ENCODE data around the gene FAM83C.

The FAM83C gene

DNA sequence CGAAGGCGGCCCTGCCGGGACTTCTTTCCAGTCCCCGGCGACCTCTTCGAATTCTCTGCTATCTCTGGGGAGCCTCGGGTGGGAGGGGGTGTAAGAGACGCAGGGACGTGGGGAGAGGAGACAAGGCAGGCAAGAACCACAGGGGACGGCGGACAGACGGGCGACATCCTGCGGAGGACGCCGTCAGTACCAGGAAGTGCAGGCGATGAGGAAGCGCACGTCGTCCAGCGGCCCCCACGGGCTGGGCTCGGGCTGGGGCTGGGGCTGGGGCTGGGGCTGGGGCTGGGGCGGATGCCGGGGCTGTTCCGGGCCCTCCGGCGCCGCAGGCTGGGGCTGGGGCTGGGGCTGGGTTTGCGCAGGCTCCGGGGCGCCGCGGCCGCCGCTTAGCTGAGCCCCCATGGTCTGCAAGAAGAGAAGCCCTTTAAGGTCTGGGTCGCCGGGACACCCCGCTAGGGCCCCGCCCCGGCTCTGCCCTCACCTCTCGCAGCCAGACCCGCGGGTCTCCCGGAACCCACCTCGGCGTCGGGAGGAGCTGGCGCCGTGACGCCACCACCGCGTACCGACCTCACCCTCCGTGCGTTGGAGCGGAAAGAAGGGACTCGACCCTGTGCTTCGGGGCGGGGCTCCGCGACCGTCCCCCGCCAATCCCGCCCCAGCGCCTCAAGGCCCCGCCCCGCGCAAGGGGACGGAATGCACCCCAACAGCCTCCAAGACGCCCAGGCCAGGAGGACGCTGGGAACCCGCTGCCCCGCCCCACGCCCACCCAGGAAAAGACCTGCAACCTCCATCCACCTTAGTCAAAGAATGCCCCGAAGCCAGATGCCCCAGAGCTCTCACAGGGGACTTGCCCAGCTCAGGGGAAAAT, 14.5 kb downstream of the FAM83C start, which contains the start of gene MMP24OS:
TSS of gene MMP24OS (minus strand) at position 592 of the 865 bp plus-strand sequence. CDS start at position 399, 193 bp downstream.
- TF ChIP-seq EGR1 (IDR thresholded peaks at IDR 0.05) (no peak), TCF12 (IDR thresholded peaks at IDR 0.05; ENCODE audit: low read depth) (peak; percentile 19; the same call in 1 of the 2 replicates), ZBTB7A (IDR thresholded peaks at IDR 0.05; ENCODE audit: low read depth) (peak; percentile 90; the same call in 1 of the 2 replicates), TAF1 (IDR thresholded peaks at IDR 0.05; ENCODE audit: low read depth) (peak; percentile 57; the same call in 1 of the 2 replicates), RAD21 (IDR thresholded peaks at IDR 0.05; ENCODE audit: low read depth) (no peak), TEAD4 (IDR thresholded peaks at IDR 0.05) (peak; percentile 5; the same call in 1 of the 2 replicates), CEBPB (IDR thresholded peaks at IDR 0.05) (no peak), EP300 (IDR thresholded peaks at IDR 0.05; ENCODE audit: borderline replicate concordance) (no peak), CREB1 (IDR thresholded peaks at IDR 0.05; ENCODE audit: low read depth) (peak; percentile 64)
- TF ChIP-seq, protein P1, sequence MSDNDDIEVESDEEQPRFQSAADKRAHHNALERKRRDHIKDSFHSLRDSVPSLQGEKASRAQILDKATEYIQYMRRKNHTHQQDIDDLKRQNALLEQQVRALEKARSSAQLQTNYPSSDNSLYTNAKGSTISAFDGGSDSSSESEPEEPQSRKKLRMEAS (IDR thresholded peaks at IDR 0.05): no peak; the same call in 1 of the 2 replicates
- TF ChIP-seq, protein P2, sequence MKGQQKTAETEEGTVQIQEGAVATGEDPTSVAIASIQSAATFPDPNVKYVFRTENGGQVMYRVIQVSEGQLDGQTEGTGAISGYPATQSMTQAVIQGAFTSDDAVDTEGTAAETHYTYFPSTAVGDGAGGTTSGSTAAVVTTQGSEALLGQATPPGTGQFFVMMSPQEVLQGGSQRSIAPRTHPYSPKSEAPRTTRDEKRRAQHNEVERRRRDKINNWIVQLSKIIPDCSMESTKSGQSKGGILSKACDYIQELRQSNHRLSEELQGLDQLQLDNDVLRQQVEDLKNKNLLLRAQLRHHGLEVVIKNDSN (IDR thresholded peaks at IDR 0.05): no peak

DNA sequence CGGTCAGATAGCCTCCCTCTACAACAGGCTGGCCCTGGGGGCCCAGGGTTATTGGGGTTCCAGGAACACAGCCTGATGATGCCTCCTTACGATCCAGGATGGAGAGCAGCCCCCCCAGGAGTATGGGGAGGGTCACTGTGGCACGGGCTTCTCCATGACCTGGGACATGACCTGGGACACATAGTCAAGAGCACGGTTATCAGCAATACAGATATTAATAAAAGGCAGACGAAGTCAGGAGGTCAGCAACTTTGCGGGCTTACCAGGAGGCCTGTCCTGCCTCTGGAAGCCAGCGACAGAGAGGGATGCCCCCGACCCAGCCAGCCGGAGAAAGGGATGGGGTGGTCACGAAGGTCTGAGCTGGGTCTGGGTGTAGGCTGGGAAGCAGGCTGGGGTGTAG, 15.1 kb downstream of the FAM83C start:
- no peak for TF ChIP-seq ZBTB7A (IDR thresholded peaks at IDR 0.05; ENCODE audit: low read depth)
- TF ChIP-seq, protein P1 (IDR thresholded peaks at IDR 0.05): no peak
- TF ChIP-seq EP300 (IDR thresholded peaks at IDR 0.05; ENCODE audit: borderline replicate concordance): no peak
- no peak for TF ChIP-seq CREB1 (IDR thresholded peaks at IDR 0.05; ENCODE audit: low read depth)
- TF ChIP-seq NFIC (IDR thresholded peaks at IDR 0.05): no peak
- TF ChIP-seq TCF12 (IDR thresholded peaks at IDR 0.05; ENCODE audit: low read depth): no peak
- TF ChIP-seq TAF1 (IDR thresholded peaks at IDR 0.05; ENCODE audit: low read depth): no peak
- no peak for TF ChIP-seq EGR1 (IDR thresholded peaks at IDR 0.05)
- no peak for TF ChIP-seq CEBPB (IDR thresholded peaks at IDR 0.05)

DNA sequence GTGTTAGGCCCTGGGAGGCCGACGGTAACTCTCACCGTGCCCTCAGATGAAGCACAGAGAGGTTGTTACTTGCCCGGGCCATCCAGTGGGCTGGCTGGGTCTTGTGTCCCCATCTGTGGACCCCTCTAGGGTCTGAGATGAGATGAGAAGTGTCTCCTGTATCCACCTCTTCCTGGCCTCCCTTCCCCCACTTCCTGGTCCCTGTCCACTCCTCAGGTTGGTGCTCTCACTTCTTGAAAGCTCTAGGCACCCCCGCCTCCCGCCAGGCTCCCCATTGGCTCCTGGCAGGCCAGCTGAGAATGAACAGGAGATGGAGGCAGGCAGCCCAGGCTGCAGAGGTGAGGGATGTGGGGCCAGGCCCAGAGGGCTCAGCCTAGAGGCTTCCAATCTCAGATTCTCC, 15.8 kb downstream of the FAM83C start:
- TF ChIP-seq TEAD4 (IDR thresholded peaks at IDR 0.05) (no peak), ZBTB7A (IDR thresholded peaks at IDR 0.05; ENCODE audit: low read depth) (no peak), TAF1 (IDR thresholded peaks at IDR 0.05; ENCODE audit: low read depth) (no peak)
- TF ChIP-seq, protein P3, sequence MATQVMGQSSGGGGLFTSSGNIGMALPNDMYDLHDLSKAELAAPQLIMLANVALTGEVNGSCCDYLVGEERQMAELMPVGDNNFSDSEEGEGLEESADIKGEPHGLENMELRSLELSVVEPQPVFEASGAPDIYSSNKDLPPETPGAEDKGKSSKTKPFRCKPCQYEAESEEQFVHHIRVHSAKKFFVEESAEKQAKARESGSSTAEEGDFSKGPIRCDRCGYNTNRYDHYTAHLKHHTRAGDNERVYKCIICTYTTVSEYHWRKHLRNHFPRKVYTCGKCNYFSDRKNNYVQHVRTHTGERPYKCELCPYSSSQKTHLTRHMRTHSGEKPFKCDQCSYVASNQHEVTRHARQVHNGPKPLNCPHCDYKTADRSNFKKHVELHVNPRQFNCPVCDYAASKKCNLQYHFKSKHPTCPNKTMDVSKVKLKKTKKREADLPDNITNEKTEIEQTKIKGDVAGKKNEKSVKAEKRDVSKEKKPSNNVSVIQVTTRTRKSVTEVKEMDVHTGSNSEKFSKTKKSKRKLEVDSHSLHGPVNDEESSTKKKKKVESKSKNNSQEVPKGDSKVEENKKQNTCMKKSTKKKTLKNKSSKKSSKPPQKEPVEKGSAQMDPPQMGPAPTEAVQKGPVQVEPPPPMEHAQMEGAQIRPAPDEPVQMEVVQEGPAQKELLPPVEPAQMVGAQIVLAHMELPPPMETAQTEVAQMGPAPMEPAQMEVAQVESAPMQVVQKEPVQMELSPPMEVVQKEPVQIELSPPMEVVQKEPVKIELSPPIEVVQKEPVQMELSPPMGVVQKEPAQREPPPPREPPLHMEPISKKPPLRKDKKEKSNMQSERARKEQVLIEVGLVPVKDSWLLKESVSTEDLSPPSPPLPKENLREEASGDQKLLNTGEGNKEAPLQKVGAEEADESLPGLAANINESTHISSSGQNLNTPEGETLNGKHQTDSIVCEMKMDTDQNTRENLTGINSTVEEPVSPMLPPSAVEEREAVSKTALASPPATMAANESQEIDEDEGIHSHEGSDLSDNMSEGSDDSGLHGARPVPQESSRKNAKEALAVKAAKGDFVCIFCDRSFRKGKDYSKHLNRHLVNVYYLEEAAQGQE (IDR thresholded peaks at IDR 0.05; ENCODE audit: low read depth): no peak
- TF ChIP-seq, protein P2 (IDR thresholded peaks at IDR 0.05): no peak
- TF ChIP-seq, protein P1 (IDR thresholded peaks at IDR 0.05): no peak

DNA sequence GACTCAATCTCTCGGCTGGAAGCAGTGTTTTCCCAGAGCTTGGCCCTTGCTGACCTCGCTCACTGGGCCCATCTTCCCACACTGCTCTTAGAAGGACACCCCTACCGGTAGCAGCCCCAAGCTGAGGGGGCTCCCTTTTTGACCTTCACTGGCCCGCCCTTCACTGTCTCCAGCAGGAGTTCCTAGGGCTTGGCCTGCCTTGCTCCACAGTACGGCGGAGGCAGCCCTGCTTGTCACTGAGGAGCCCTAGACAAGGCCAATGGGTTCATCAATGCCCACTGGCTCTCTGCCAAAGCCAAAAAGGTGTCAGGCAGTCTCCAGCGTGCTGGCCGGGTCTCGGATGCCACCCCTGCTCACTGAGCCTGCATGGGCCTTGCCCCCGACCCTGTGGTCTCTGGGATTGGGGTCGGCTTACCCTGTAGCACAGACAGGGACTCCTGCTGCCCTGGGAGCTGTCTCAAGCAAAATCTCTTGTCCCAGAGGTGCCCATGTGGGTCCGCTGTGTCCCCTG, 16.4 kb downstream of the FAM83C start:
- TF ChIP-seq, protein P3 (IDR thresholded peaks at IDR 0.05; ENCODE audit: low read depth): no peak
- TF ChIP-seq CREB1 (IDR thresholded peaks at IDR 0.05; ENCODE audit: low read depth) (no peak), EP300 (IDR thresholded peaks at IDR 0.05; ENCODE audit: borderline replicate concordance) (no peak), RAD21 (IDR thresholded peaks at IDR 0.05; ENCODE audit: low read depth) (no peak), EGR1 (IDR thresholded peaks at IDR 0.05) (no peak), TCF12 (IDR thresholded peaks at IDR 0.05; ENCODE audit: low read depth) (no peak), TEAD4 (IDR thresholded peaks at IDR 0.05) (no peak), CEBPB (IDR thresholded peaks at IDR 0.05) (no peak), YY1 (IDR thresholded peaks at IDR 0.05; ENCODE audit: low read depth) (no peak), TAF1 (IDR thresholded peaks at IDR 0.05; ENCODE audit: low read depth) (no peak), ZBTB7A (IDR thresholded peaks at IDR 0.05; ENCODE audit: low read depth) (no peak), NFIC (IDR thresholded peaks at IDR 0.05) (no peak), FOXM1 (IDR thresholded peaks at IDR 0.05; ENCODE audit: borderline replicate concordance, low read depth) (no peak)
- TF ChIP-seq, protein P2 (IDR thresholded peaks at IDR 0.05): no peak
- TF ChIP-seq, protein P1 (IDR thresholded peaks at IDR 0.05): no peak
